Superior temporal gyrus (tissue), 1 donor: Measurements from ENCODE around the gene SLITRK4.
A peak's percentile ranks its signal among the peaks of the same experiment; 100 is the strongest.

ENCODE experiments used
- DNase-seq: peaks from one replicate; pipeline ENCODE4 v3.0.0-alpha.2; 2016; ENCODE audit errors: extremely low spot score

The SLITRK4 gene, protein sequence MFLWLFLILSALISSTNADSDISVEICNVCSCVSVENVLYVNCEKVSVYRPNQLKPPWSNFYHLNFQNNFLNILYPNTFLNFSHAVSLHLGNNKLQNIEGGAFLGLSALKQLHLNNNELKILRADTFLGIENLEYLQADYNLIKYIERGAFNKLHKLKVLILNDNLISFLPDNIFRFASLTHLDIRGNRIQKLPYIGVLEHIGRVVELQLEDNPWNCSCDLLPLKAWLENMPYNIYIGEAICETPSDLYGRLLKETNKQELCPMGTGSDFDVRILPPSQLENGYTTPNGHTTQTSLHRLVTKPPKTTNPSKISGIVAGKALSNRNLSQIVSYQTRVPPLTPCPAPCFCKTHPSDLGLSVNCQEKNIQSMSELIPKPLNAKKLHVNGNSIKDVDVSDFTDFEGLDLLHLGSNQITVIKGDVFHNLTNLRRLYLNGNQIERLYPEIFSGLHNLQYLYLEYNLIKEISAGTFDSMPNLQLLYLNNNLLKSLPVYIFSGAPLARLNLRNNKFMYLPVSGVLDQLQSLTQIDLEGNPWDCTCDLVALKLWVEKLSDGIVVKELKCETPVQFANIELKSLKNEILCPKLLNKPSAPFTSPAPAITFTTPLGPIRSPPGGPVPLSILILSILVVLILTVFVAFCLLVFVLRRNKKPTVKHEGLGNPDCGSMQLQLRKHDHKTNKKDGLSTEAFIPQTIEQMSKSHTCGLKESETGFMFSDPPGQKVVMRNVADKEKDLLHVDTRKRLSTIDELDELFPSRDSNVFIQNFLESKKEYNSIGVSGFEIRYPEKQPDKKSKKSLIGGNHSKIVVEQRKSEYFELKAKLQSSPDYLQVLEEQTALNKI

DNA sequence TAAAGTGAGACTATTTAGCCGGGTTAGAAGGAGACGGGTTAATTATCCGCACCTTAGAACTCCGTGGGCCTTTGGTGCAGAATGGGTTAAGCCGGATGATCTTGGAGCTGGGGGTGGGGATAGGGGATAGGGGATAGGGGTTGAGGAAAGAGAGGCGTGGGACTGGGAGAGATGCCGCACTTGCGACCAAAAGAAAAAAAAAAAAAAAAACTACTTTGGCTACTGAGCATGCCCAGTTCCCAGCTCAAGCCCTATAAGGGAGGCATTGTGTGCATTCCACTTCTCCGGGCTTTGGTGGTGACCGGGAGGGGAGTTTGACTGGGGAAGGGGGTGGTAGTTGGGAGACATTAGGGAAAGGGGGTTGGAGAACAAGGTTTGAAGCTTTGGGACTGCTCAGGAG, at the start of gene SLITRK4:
SLITRK4 (minus strand) TSS at position 187 of the 400 bp plus-strand sequence. CDS start 4,993 bp downstream, outside the sequence.
- peak; percentile 55 for DNase-seq

- DNase-seq = no peak
Measured at GRCh38 chrX:143683486-143683885, 47.6 kb upstream of the SLITRK4 start.

- no peak for DNase-seq
Measured at GRCh38 chrX:143674926-143675325, 39.0 kb upstream of the SLITRK4 start.

GRCh38 chrX:143669395-143669794, 33.5 kb upstream of the SLITRK4 start:
- DNase-seq = no peak

- DNase-seq = peak; percentile 40
Measured at GRCh38 chrX:143664302-143664701, 28.4 kb upstream of the SLITRK4 start.

DNA sequence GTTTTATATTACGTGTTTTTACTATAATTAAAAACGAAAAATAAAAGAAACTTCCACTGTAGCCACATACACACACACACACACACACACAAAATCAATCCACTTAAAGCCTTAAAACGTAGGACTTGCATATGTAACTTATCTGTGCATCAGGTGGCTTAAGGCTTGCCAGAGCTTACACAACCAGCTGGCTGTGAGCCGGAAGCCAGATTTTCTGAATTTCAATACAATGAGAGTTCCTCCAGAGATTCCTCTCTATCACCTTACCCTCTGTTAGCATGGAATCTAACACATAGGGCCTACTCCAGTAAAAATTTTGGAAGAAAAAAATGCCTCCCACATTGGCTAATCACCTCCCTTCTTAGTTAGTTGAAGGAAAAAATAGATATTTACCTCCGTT, 27.9 kb upstream of the SLITRK4 start:
- DNase-seq = no peak

GRCh38 chrX:143661286-143661685, 25.4 kb upstream of the SLITRK4 start:
- no peak for DNase-seq

DNA sequence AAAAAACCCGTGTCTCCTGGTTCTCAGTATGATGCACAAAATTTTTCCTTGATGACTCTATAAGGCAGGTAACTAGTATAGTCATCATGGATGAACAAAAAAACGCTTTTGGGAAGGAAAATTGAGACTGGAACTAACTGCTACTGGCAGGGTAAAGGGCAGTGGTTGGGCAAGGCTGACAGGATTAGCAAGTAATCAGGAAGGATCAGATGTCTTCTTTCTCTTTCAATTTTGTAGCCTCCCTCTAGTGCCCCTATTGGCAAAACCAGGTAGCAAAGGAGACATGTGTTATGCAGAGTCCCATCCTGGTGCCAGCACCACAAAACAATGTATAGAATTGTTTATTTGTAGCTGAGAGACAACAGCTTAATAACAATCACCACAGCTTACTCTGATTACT, 12.8 kb upstream of the SLITRK4 start:
- no peak for DNase-seq

- no peak for DNase-seq
Measured at GRCh38 chrX:143642426-143642825, 6.5 kb upstream of the SLITRK4 start.

- DNase-seq = no peak
Measured at GRCh38 chrX:143636831-143637230, 930 bp upstream of the SLITRK4 start.

DNA sequence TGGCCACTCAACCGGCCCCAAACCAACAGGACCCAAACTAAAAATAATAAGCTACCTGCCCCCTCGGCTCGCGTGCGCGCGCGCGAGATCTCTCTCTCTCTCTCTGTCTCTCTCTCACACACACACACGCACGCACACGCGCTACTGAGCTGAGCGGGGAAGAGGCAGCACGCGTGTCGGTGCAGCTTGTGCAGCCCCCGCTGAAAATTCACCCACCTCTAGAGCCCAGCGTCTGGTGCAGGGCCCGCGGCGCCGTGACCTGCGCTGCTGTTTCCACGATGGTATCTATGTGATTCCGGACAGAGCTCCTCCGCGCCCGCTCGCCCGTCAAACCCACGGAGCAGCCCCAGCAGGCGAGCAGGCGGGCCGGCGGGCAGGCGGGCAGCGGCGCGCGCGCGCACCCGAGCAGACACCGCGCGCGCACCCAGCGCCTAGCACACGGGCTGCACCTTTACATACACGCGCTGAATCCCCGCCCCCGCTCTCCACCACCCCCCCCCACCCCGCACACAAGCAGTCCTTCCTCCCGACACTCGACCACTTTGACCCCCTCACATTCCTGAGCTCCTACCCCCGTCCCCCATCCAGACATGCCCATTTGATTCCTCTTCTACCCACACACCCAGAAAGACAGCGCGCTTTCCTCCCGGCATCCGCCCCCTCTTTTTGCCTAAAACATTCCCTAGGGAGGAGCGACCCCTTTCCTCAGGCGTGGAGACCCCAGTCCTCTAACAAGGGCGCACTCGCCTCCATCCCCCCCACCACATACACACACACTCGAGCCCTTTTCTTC, 1.0 kb downstream of the SLITRK4 start:
- no peak for DNase-seq

- DNase-seq = no peak
Measured at GRCh38 chrX:143634309-143634662, 1.6 kb downstream of the SLITRK4 start.

- no peak for DNase-seq
Measured at GRCh38 chrX:143633461-143634308, 2.2 kb downstream of the SLITRK4 start.

DNA sequence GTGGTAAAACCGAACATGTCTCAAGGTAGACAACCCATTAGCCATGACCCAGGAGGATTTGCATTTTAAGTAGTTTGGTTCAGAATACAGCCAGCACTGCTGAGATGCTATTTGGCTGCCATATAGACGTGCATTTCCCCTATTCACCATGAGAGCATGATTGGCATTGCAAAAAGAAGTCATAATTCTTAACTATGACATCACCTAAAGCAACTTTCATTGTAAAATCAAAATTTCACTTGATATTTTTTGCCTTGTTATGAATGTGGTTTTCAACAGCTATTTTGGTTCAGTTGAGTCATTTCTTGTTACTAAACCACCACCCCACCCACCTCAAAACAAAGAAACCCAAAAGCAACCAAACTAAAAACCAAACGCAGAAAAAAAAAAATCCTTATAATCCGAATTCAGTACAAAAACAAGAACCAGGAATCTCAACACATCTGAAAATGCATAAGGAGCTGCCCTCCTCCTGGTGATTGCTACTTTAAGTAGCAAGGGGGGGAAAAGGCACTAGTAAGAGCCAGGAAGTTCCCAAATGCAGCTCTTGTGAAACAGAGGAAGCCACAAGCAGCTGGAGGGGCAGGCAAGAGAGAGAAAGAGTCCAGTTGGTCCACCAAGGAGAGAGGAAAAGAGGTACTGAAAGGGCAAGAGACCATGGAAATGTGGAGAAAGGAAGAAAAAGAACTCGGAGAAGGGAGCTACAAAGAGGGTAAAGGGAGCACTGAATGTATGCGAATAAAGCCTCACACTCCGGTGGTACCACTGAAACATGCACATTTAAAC, 3.1 kb downstream of the SLITRK4 start:
- no peak for DNase-seq

- DNase-seq = no peak
Measured at GRCh38 chrX:143623657-143624056, 12.2 kb downstream of the SLITRK4 start.

DNA sequence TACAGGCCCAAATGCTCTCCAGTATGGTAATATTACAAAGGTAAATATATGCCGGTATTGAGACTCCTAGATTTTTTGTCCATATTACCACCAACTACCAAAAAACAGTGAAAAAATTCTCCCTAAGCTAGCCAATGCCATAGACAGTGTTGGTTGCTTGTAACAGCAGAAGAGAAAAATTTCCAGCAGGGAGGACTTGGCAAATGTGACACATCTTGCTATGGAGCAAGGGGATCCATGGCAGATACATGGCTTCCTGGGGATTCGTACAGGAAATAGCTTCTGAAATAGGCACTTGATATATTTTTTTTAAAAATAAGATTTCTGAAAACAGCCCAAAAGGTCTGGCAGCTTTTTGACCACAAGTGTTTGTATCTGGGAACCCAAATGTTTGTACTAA, 14.6 kb downstream of the SLITRK4 start:
- DNase-seq = no peak

DNA sequence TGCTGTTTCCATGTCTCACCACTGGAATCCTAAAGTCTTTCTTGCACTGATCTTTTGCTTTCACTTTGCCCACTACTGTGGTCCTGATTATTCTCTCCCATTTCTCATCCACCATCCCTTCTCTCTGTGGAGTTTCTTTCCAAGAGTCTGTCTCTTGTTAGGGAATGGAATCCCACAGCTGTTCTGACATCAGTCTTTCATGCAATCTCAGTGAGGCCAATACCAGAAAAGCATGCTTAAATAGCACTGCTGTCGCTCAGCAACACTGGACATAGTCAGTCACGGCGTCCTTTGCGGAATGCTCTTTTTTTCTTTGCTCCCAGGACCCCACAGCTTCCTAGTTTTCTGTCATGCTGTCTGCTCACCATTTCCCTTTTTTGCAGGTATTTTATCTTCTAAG, 20.1 kb downstream of the SLITRK4 start:
- DNase-seq = no peak

DNA sequence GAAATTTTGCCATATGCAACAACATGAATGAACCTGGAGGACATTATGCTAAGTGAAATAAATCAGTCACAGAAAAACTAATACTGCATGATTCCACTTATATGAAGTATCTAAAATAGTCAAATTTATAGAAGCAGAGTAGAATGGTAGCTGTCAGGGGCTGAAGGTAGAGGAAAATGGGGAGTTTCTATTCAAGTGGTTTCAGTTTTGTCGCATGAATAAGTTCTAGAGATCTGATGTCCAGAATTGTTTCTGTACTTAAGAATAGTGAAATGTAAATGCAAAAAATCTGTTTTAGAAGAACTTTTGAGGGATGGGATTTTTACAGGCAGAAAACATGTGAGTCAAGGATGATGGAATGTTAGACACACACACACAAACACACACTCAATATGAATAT, 34.1 kb downstream of the SLITRK4 start:
- DNase-seq = no peak

GRCh38 chrX:143581240-143581639, 54.7 kb downstream of the SLITRK4 start:
- no peak for DNase-seq

DNA sequence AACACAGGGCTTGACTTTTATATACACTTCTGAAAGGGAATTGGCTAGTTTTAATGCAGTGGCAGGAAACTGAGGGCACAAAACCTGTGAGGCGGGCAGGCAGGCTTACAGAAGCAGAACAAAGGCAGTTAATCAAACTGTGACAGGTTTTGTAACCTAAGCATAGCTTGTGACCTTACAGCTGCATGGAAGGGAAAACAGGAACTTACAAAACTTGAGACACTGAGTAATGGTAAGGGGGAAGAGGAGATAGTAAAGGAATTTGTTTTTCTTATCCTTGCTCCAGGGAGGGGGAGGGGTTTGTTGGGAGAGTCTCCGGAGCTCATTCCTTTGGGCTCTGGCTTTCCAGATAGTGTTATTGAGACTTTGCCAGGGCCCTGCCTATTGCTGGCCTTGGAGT, 55.6 kb downstream of the SLITRK4 start:
- no peak for DNase-seq
